Measurements from ENCODE around the gene NEDD4L. TPM values are rescaled to one million over a fixed set of nuclear protein-coding genes. Genes with fewer than 3 reads are reported as not detected.

The NEDD4L gene
- polyA plus RNA-seq, 1 donor (not counting 4 experiments of a cell fraction or from before 2014, with no cell fraction given): 52.6 TPM

DNA sequence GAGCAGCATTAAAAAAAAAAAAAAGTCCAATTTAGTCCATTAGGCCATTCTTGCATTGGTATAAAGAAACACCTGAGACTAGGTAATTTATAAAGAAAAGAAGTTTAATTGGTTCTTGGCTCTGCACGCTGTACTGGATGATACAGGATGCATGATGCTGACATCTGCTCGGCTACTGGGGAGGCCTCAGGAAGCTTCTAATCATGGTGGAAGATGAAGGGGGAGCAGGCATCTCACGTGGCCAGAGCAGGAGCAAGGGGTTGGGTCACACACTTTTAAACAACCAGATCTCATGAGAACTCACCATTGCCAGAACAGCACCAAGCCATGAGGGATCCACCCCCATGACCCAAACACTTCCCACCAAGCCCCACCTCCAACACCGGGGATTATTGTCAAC is 100.1 kb downstream of the NEDD4L start:
- dilution Hi-C loops (cut with MboI; ENCODE audit: extremely low pct_ligation_motif_present, low sequenced_read_pairs): no loop called here

DNA sequence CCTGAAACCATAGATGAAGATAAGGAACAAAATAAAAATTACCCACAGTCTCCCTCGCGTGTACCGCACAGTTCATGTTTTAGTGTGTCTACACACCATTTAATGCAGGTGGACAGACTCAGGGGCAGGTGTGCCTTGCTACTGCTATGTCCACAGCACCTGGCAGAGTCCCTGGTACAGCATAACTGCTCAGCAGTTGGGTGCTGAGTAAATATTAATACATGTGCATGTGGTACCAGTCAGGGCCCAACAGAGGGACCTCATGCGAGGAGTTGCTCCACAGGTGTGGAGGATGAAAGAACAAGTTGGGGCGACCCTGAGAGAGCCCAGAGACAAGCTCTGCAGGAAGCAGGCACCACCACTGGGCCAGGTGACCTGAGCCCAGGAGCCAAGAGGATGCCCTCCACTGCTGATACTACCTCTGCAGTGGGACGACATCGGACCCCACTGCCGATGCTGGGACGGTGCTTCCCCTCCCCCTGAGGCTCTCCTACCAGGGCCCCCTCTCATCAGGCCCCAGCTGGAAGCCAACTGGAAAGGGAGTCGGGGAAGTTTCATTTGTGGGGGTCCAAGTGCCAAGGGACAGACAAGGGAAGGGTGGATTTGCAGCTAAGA is 100.8 kb downstream of the NEDD4L start:
- TF ChIP-seq EZH2 (IDR thresholded peaks at IDR 0.05; ENCODE audit: low read length): no peak
- TF ChIP-seq, protein P1, sequence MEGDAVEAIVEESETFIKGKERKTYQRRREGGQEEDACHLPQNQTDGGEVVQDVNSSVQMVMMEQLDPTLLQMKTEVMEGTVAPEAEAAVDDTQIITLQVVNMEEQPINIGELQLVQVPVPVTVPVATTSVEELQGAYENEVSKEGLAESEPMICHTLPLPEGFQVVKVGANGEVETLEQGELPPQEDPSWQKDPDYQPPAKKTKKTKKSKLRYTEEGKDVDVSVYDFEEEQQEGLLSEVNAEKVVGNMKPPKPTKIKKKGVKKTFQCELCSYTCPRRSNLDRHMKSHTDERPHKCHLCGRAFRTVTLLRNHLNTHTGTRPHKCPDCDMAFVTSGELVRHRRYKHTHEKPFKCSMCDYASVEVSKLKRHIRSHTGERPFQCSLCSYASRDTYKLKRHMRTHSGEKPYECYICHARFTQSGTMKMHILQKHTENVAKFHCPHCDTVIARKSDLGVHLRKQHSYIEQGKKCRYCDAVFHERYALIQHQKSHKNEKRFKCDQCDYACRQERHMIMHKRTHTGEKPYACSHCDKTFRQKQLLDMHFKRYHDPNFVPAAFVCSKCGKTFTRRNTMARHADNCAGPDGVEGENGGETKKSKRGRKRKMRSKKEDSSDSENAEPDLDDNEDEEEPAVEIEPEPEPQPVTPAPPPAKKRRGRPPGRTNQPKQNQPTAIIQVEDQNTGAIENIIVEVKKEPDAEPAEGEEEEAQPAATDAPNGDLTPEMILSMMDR (optimal IDR thresholded peaks at IDR 0.05 in 1 of 3, IDR thresholded peaks at IDR 0.05 in 1 of 3, conservative IDR thresholded peaks at IDR 0.05 in 1 of 3; ENCODE audit: extremely low read depth in 1 of 3, insufficient read depth in 2 of 3, low read length in 3 of 3): no peak
- H2AFZ ChIP-seq (ENCODE audit: control insufficient read depth, low read length): no peak overlapping the region
- H3K4me1 ChIP-seq (ENCODE audit: control insufficient read depth, extremely low read depth, insufficient read depth, low read length): peaks cover 4% of the 10 kb centered on the region
- H4K20me1 ChIP-seq (ENCODE audit: control insufficient read depth, extremely low read depth, insufficient read depth, low read length): no peaks in the 10 kb centered on the region
- no peak overlapping the region for H3K4me3 ChIP-seq (ENCODE audit: control insufficient read depth in 2 of 3, extremely low read depth in 1 of 3, insufficient read depth in 2 of 3, low read depth in 1 of 3, low read length in 3 of 3)
- no peak for DNase-seq (ENCODE audit: low read depth, low spot score)
- no peaks in the 10 kb centered on the region for H3K36me3 ChIP-seq (ENCODE audit: control insufficient read depth in 2 of 2, extremely low read depth in 1 of 2, insufficient read depth in 2 of 2, low read length in 2 of 2)
- H3K4me2 ChIP-seq (ENCODE audit: control insufficient read depth, extremely low read depth, insufficient read depth, low read depth, low read length): no peak overlapping the region
- H3K9me1 ChIP-seq (ENCODE audit: control insufficient read depth, extremely low read depth, insufficient read depth, low read length): peaks cover 2% of the 10 kb centered on the region
- no peak for FAIRE-seq
- H3K27me3 ChIP-seq (ENCODE audit: control insufficient read depth, extremely low read depth, insufficient read depth, low read length): no peaks in the 10 kb centered on the region
- H3K9ac ChIP-seq (ENCODE audit: control insufficient read depth, extremely low read depth, insufficient read depth, low read length): no peak overlapping the region
- peaks cover 12% of the 10 kb centered on the region for H3K79me2 ChIP-seq (ENCODE audit: control insufficient read depth, insufficient read depth, low read length)
- no peaks in the 10 kb centered on the region for H3K9me3 ChIP-seq (ENCODE audit: control insufficient read depth, low read depth, low read length)
- no peak overlapping the region for H3K27ac ChIP-seq (ENCODE audit: control insufficient read depth, insufficient read depth, low read length)
- dilution Hi-C loops (cut with MboI; ENCODE audit: extremely low pct_ligation_motif_present, low sequenced_read_pairs): no loop called here

More for the DNA sequence above, 100.1 kb downstream of the NEDD4L start:
- no peak overlapping the region for H2AFZ ChIP-seq (ENCODE audit: control insufficient read depth, low read length)
- H3K4me1 ChIP-seq (ENCODE audit: control insufficient read depth, extremely low read depth, insufficient read depth, low read length): peaks cover 7% of the 10 kb centered on the region
- no peaks in the 10 kb centered on the region for H3K9me3 ChIP-seq (ENCODE audit: control insufficient read depth, low read depth, low read length)
- peaks cover 12% of the 10 kb centered on the region for H3K79me2 ChIP-seq (ENCODE audit: control insufficient read depth, insufficient read depth, low read length)
- TF ChIP-seq, protein P1 (optimal IDR thresholded peaks at IDR 0.05 in 1 of 3, IDR thresholded peaks at IDR 0.05 in 1 of 3, conservative IDR thresholded peaks at IDR 0.05 in 1 of 3; ENCODE audit: extremely low read depth in 1 of 3, insufficient read depth in 2 of 3, low read length in 3 of 3): no peak
- no peak for TF ChIP-seq EZH2 (IDR thresholded peaks at IDR 0.05; ENCODE audit: low read length)
- peaks cover 2% of the 10 kb centered on the region for H3K9me1 ChIP-seq (ENCODE audit: control insufficient read depth, extremely low read depth, insufficient read depth, low read length)
- no peak overlapping the region for H3K4me3 ChIP-seq (ENCODE audit: control insufficient read depth in 2 of 3, extremely low read depth in 1 of 3, insufficient read depth in 2 of 3, low read depth in 1 of 3, low read length in 3 of 3)
- no peak overlapping the region for H3K4me2 ChIP-seq (ENCODE audit: control insufficient read depth, extremely low read depth, insufficient read depth, low read depth, low read length)
- no peak overlapping the region for H3K9ac ChIP-seq (ENCODE audit: control insufficient read depth, extremely low read depth, insufficient read depth, low read length)
- FAIRE-seq (no peak), DNase-seq (ENCODE audit: low read depth, low spot score) (no peak)
- H3K36me3 ChIP-seq (ENCODE audit: control insufficient read depth in 2 of 2, extremely low read depth in 1 of 2, insufficient read depth in 2 of 2, low read length in 2 of 2): no peaks in the 10 kb centered on the region
- H3K27ac ChIP-seq (ENCODE audit: control insufficient read depth, insufficient read depth, low read length): no peak overlapping the region
- no peaks in the 10 kb centered on the region for H3K27me3 ChIP-seq (ENCODE audit: control insufficient read depth, extremely low read depth, insufficient read depth, low read length)
- no peaks in the 10 kb centered on the region for H4K20me1 ChIP-seq (ENCODE audit: control insufficient read depth, extremely low read depth, insufficient read depth, low read length)

Data from keratinocyte (primary cell).